WTC11 (cell line): ENCODE data around the gene PRSS48.

Experiments used
- CTCF ChIP-seq: fragments of 200-600 bp; IDR thresholded peaks from 2 replicates; pipeline ENCODE4 v1.8.0; 2022; ENCODE audit warnings: antibody characterized with exemption
- ZNF416 ChIP-seq: fragments of 250-450 bp; sonication (Bioruptor Pico); IDR thresholded peaks from 2 replicates; pipeline ENCODE4 v1.9.0; 2021; ENCODE audit warnings: mild to moderate bottlenecking, inconsistent platforms
- TF ChIP-seq, protein P1 (sequence below): sonication (generic); formaldehyde crosslinking; IDR thresholded peaks from 2 replicates; pipeline ENCODE4 v1.8.1; 2023; ENCODE audit warnings: mild to moderate bottlenecking, missing genetic modification reagents, borderline replicate concordance

DNA sequence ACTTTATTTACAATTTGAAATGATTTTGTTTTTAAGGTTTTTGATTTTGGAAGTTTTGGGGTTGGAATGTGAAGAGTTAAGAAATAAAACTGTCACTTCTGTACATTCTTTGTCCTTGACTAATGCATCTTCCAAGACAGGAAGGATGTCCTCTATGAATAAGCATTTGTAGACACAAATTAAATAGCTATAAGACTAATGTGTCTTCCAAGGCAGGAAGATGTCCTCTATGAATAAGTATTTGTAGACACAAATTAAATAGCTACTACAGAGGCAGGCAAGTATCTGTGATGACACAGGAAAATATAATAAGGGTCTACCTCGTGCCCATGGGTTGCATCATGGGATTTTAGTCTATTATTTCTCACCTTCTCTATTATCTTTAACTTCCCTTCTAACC is 14.5 kb downstream of the PRSS48 start:
- no peak for TF ChIP-seq CTCF
- no peak for TF ChIP-seq ZNF416 (CRISPR knock-in tag)
- TF ChIP-seq, protein P1, sequence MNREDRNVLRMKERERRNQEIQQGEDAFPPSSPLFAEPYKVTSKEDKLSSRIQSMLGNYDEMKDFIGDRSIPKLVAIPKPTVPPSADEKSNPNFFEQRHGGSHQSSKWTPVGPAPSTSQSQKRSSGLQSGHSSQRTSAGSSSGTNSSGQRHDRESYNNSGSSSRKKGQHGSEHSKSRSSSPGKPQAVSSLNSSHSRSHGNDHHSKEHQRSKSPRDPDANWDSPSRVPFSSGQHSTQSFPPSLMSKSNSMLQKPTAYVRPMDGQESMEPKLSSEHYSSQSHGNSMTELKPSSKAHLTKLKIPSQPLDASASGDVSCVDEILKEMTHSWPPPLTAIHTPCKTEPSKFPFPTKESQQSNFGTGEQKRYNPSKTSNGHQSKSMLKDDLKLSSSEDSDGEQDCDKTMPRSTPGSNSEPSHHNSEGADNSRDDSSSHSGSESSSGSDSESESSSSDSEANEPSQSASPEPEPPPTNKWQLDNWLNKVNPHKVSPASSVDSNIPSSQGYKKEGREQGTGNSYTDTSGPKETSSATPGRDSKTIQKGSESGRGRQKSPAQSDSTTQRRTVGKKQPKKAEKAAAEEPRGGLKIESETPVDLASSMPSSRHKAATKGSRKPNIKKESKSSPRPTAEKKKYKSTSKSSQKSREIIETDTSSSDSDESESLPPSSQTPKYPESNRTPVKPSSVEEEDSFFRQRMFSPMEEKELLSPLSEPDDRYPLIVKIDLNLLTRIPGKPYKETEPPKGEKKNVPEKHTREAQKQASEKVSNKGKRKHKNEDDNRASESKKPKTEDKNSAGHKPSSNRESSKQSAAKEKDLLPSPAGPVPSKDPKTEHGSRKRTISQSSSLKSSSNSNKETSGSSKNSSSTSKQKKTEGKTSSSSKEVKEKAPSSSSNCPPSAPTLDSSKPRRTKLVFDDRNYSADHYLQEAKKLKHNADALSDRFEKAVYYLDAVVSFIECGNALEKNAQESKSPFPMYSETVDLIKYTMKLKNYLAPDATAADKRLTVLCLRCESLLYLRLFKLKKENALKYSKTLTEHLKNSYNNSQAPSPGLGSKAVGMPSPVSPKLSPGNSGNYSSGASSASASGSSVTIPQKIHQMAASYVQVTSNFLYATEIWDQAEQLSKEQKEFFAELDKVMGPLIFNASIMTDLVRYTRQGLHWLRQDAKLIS: no peak
